OCI-LY1 (cell line): ENCODE measurements around the gene EIF2S2.
"Not testable (repeated sequence)": the region's sequence is repeated elsewhere in the genome, so short reads cannot be mapped to it uniquely, and the experiment has no call there.

ENCODE experiments used
- H2AFZ ChIP-seq: fragments of 200-600 bp; sonication (generic), shearing (Covaris generic); 2 replicates; pipeline ENCODE4 v1.6.0; 2014; ENCODE audit warnings: antibody characterized with exemption, mild to moderate bottlenecking, low read length
- H3F3A ChIP-seq: fragments of 200-600 bp; sonication (generic), shearing (Covaris generic); 2 replicates; pipeline ENCODE4 v1.6.0; 2014; ENCODE audit warnings: mild to moderate bottlenecking, antibody characterized with exemption, low read length, moderate library complexity; ENCODE audit not compliant: insufficient read depth
- H3K27ac ChIP-seq: fragments of 200-600 bp; sonication (generic); 2 replicates; pipeline ENCODE4 v1.5.1; 2014; ENCODE audit warnings: low read length, mixed run types, mild to moderate bottlenecking, low read depth; ENCODE audit not compliant: poor library complexity, severe bottlenecking
- H3K27me3 ChIP-seq: fragments of 200-600 bp; sonication (generic); 2 replicates; pipeline ENCODE4 v1.6.0; 2014; ENCODE audit warnings: antibody characterized with exemption, mild to moderate bottlenecking, low read length, moderate library complexity; ENCODE audit not compliant: insufficient read depth
- H3K36me3 ChIP-seq: fragments of 200-600 bp; sonication (generic); 2 replicates; pipeline ENCODE4 v1.6.1; 2014; ENCODE audit warnings: mild to moderate bottlenecking, antibody characterized with exemption, low read length, moderate library complexity, mixed read lengths; ENCODE audit not compliant: insufficient read depth
- H3K4me1 ChIP-seq: fragments of 200-600 bp; sonication (generic); 2 replicates; pipeline ENCODE4 v1.5.1; 2014; ENCODE audit warnings: mild to moderate bottlenecking, low read length, moderate library complexity; ENCODE audit not compliant: insufficient read depth, severe bottlenecking
- H3K4me2 ChIP-seq: fragments of 200-600 bp; sonication (generic), shearing (Covaris generic); 2 replicates; pipeline ENCODE4 v1.6.1; 2014; ENCODE audit warnings: low read length
- H3K4me3 ChIP-seq: fragments of 200-600 bp; sonication (generic); 2 replicates; pipeline ENCODE4 v1.5.1; 2014; ENCODE audit warnings: low read length, low read depth, mild to moderate bottlenecking, mixed read lengths; ENCODE audit not compliant: poor library complexity, severe bottlenecking
- H3K79me2 ChIP-seq: fragments of 200-600 bp; shearing (Covaris generic); 2 replicates; pipeline ENCODE4 v1.6.1; 2016; ENCODE audit warnings: mixed run types, low read length, mixed read lengths; ENCODE audit not compliant: insufficient read depth
- H3K9ac ChIP-seq: fragments of 200-600 bp; sonication (generic), shearing (Covaris generic); 2 replicates; pipeline ENCODE4 v1.6.1; 2014; ENCODE audit warnings: mild to moderate bottlenecking, low read length, mixed read lengths
- H3K9me2 ChIP-seq: fragments of 200-600 bp; sonication (generic), shearing (Covaris generic); 2 replicates; pipeline ENCODE4 v1.6.1; 2014; ENCODE audit warnings: low read depth, mild to moderate bottlenecking, low read length, mixed read lengths
- H3K9me3 ChIP-seq: fragments of 200-600 bp; shearing (Covaris generic); 2 replicates; pipeline ENCODE4 v1.6.1; 2014; ENCODE audit warnings: low read length, mixed read lengths
- H4K20me1 ChIP-seq: fragments of 200-600 bp; sonication (generic), shearing (Covaris generic); 2 replicates; pipeline ENCODE4 v1.6.0; 2016; ENCODE audit warnings: mild to moderate bottlenecking, low read length; ENCODE audit not compliant: insufficient read depth
- EZH2 ChIP-seq: fragments of 200-600 bp; sonication (generic), shearing (Covaris generic); IDR thresholded peaks from 2 replicates; pipeline ENCODE4 v1.8.0; 2017; ENCODE audit warnings: borderline replicate concordance, mixed run types, mild to moderate bottlenecking, antibody characterized with exemption, low read length, moderate library complexity, mixed read lengths
- TF ChIP-seq, protein P1 (sequence below): fragments of 200-600 bp; sonication (generic), shearing (Covaris generic); IDR thresholded peaks from 2 replicates; pipeline ENCODE4 v1.5.1; 2017; ENCODE audit warnings: mild to moderate bottlenecking, antibody characterized with exemption, low read length, moderate library complexity, mixed read lengths

The EIF2S2 gene

DNA sequence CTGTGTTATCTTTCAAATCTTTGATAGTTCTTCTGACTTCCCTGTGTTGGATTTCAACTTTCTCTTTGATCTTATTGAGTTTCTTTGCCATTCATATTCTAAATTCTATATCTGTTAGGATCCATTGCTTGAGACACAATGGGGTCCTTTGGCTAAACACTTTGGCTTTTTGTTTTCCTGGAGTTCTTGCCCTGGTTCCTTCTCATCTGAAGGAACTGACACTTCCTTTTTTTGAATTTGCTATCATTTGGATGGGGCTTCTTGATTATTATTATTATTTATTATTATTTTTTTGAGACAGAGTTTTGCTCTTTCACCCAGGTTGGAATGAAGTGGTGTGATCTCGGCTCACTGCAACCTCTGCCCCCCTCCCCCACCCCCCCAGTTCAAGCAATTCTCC, 30.1 kb upstream of the EIF2S2 start:
- no peaks in the 10 kb centered on the region for H3K4me1 ChIP-seq
- H3K79me2 ChIP-seq = no peaks in the 10 kb centered on the region
- H3K9me3 ChIP-seq = no peaks in the 10 kb centered on the region
- no peaks in the 10 kb centered on the region for H3F3A ChIP-seq
- H3K4me2 ChIP-seq = no peak overlapping the region
- H2AFZ ChIP-seq = no peak overlapping the region
- H3K27ac ChIP-seq = no peak overlapping the region
- no peak overlapping the region for H3K9ac ChIP-seq
- no peaks in the 10 kb centered on the region for H3K36me3 ChIP-seq
- no peak overlapping the region for H3K4me3 ChIP-seq
- H3K9me2 ChIP-seq = no peaks in the 10 kb centered on the region
- no peak for TF ChIP-seq EZH2
- TF ChIP-seq, protein P1, sequence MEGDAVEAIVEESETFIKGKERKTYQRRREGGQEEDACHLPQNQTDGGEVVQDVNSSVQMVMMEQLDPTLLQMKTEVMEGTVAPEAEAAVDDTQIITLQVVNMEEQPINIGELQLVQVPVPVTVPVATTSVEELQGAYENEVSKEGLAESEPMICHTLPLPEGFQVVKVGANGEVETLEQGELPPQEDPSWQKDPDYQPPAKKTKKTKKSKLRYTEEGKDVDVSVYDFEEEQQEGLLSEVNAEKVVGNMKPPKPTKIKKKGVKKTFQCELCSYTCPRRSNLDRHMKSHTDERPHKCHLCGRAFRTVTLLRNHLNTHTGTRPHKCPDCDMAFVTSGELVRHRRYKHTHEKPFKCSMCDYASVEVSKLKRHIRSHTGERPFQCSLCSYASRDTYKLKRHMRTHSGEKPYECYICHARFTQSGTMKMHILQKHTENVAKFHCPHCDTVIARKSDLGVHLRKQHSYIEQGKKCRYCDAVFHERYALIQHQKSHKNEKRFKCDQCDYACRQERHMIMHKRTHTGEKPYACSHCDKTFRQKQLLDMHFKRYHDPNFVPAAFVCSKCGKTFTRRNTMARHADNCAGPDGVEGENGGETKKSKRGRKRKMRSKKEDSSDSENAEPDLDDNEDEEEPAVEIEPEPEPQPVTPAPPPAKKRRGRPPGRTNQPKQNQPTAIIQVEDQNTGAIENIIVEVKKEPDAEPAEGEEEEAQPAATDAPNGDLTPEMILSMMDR = no peak
- H3K27me3 ChIP-seq = no peaks in the 10 kb centered on the region
- H4K20me1 ChIP-seq = no peaks in the 10 kb centered on the region

DNA sequence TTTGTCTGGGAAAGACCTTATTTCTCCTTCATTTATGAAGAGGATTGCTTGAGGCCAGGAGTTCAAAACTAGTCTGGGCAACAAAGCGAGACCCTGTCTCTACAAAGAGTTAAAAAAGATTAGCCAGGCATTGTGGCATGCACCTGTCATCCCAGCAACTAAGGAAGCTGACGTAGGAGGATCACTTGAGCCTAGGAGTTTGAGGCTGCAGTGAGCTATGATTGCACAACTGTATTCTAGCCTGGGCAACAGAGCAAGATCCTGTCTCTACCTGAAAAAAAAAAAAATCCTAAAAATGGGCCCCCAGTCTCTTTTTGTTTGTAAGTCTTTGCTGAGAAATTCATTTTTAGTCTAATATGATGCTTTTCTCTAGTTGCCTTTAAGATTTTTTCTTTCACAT, 29.2 kb upstream of the EIF2S2 start:
- H3K4me1 ChIP-seq = no peaks in the 10 kb centered on the region
- no peaks in the 10 kb centered on the region for H3K9me2 ChIP-seq
- TF ChIP-seq, protein P1 = no peak
- TF ChIP-seq EZH2 = no peak
- no peaks in the 10 kb centered on the region for H3K79me2 ChIP-seq
- H3K27me3 ChIP-seq = no peaks in the 10 kb centered on the region
- H4K20me1 ChIP-seq = no peaks in the 10 kb centered on the region
- no peaks in the 10 kb centered on the region for H3F3A ChIP-seq
- H2AFZ ChIP-seq = no peak overlapping the region
- no peak overlapping the region for H3K4me2 ChIP-seq
- no peak overlapping the region for H3K27ac ChIP-seq
- H3K36me3 ChIP-seq = no peaks in the 10 kb centered on the region
- no peak overlapping the region for H3K9ac ChIP-seq
- H3K9me3 ChIP-seq = no peaks in the 10 kb centered on the region
- no peak overlapping the region for H3K4me3 ChIP-seq

DNA sequence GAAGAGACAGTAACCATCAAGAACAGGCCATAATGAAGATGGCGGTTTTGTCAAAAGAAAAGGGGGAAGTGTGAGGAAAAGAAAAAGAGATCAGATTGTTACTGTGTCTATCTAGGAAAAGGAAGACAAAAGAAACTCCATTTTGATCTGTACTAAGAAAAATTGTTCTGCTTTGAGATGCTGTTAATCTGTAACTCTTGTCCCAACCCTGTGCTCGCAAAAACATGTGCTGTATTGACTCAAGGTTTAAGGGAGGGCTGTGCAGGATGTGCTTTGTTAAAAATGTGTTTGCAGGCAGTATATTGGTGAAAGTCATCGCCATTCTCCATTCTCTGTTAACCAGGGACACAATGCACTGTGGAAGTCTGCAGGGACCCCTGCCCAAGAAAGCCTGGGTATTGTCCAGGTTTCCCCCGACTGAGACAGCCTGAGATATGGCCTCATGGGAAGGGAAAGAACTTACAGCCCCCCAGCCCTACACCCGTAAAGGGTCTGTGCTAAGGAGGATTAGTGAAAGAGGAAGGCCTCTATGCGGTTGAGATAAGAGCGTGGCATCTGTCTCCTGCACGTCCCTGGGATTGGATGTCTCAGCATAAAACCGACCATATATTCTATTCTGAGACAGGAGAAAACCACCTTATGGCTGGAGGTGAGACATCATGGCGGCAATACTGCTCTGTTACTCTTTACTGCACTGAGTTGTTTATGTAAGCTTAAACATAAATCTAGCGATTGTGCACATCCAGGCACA, 23.7 kb upstream of the EIF2S2 start:
- H3K4me3 ChIP-seq, H3K9ac ChIP-seq, H3K9me3 ChIP-seq, H3K79me2 ChIP-seq, H3K27ac ChIP-seq, H3K27me3 ChIP-seq, H3F3A ChIP-seq, H3K4me2 ChIP-seq, H3K9me2 ChIP-seq, H3K36me3 ChIP-seq, H2AFZ ChIP-seq, H3K4me1 ChIP-seq, H4K20me1 ChIP-seq: not testable (repeated sequence)

DNA sequence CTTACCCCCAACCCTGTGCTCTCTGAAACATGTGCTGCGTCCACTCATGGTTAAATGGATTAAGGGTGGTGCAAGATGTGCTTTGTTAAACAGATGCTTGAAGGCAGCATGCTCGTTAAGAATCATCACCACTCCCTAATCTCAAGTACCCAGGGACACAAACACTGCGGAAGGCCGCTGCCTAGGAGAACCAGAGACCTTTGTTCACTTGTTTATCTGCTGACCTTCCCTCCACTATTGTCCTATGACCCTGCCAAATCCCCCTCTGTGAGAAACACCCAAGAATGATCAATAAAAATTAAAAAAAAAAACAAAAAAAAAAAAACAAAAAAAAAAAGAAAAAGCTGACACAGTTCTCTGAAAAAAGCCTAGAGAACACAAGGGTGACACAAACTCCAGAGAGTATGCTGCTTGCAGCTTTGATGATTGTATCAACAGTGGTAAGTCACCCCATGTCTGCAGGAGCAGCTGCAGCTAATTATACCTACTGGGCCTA, 21.4 kb upstream of the EIF2S2 start:
- H3K9me2 ChIP-seq, H3K79me2 ChIP-seq, H3K27ac ChIP-seq, H4K20me1 ChIP-seq, H3K4me2 ChIP-seq, H3K9me3 ChIP-seq, H3K4me3 ChIP-seq, H3K27me3 ChIP-seq, H3K4me1 ChIP-seq, H2AFZ ChIP-seq, H3F3A ChIP-seq, H3K9ac ChIP-seq, H3K36me3 ChIP-seq: not testable (repeated sequence)

DNA sequence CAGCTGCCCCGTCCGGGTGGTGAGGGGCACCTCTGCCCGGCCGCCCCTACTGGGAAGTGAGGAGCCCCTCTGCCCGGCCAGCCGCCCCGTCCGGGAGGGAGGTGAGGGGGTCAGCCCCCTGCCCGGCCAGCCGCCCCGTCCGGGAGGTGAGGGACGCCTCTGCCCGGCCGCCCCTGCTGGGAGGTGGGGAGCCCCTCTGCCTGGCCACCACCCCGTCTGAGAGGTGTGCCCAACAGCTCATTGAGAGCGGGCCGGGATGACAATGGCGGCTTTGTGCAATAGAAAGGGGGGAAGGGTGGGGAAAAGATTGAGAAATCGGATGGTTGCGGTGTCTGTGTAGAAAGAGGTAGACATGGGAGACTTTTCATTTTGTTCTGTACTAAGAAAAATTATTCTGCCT, 20.9 kb upstream of the EIF2S2 start:
- H3K9ac ChIP-seq, H3K4me2 ChIP-seq, H3K36me3 ChIP-seq, H3K9me2 ChIP-seq, H3K79me2 ChIP-seq, H3K27ac ChIP-seq, H4K20me1 ChIP-seq, H3K4me1 ChIP-seq, H3K4me3 ChIP-seq, H3K9me3 ChIP-seq, H3K27me3 ChIP-seq, H3F3A ChIP-seq, H2AFZ ChIP-seq: not testable (repeated sequence)

DNA sequence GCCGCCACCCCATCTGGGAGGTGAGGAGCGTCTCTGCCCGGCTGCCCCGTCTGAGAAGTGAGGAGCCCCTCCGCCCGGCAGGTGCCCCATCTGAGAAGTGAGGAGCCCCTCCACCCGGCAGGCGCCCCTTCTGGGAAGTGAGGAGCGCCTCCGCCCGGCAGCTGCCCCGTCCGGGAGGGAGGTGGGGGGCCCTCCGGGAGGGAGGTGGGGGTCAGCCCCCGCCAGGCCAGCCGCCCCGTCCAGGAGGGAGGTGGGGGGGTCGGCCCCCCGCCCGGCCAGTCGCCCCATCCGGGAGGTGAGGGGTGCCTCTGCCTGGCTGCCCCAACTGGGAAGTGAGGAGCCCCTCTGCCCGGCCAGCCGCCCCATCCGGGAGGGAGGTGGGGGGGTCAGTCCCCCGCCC, 20.4 kb upstream of the EIF2S2 start:
- H3K27ac ChIP-seq, H3K9ac ChIP-seq, H3K4me2 ChIP-seq, H2AFZ ChIP-seq, H3K9me2 ChIP-seq, H4K20me1 ChIP-seq, H3K36me3 ChIP-seq, H3K27me3 ChIP-seq, H3K9me3 ChIP-seq, H3K79me2 ChIP-seq, H3F3A ChIP-seq, H3K4me3 ChIP-seq, H3K4me1 ChIP-seq: not testable (repeated sequence)
